ENCODE measurements around the gene SMAGP.
A peak's percentile ranks its signal among the peaks of the same experiment; 100 is the strongest.

The SMAGP gene

DNA sequence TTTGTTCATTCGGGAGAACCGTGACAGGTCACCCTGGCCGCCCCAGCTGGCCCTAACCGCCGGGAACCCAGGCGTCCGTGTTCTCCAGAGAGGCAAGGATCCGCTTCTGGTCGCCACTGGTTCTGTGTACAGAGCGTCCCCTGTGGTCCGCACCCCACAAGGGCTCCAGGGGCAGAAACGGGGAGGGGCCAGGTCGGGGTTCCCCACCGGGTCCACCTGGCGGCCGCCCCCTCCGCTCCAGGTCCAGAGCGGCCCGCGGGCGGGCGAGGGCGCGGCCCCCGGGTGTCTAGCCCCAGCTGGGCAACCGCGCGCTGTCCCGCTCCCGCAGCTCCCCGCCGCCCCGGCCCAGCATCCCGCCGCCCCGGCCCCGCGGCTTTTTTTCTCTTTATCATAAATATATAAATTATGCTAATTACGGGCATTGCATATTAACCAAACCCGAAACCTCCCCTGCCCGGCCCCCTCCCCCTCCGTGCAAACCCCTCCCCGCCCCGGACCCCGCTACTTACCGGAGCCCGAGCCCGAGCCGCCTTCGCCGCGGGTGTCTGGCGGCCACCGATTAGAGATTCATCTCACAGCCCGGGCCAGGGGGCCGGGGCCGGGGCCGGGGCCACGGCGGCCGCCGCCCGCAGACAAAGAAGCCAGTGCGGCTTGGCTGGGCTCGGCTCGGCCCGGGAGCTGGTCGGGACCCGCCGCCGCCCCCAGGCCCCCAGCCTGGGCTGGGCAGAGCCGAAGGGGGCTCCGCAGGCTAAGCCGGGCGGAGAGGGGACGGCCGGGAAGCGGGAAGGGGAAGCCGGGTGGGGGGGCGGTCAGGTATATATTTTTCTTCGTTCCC is 52.9 kb downstream of the SMAGP start:
- TF ChIP-seq, protein P1, sequence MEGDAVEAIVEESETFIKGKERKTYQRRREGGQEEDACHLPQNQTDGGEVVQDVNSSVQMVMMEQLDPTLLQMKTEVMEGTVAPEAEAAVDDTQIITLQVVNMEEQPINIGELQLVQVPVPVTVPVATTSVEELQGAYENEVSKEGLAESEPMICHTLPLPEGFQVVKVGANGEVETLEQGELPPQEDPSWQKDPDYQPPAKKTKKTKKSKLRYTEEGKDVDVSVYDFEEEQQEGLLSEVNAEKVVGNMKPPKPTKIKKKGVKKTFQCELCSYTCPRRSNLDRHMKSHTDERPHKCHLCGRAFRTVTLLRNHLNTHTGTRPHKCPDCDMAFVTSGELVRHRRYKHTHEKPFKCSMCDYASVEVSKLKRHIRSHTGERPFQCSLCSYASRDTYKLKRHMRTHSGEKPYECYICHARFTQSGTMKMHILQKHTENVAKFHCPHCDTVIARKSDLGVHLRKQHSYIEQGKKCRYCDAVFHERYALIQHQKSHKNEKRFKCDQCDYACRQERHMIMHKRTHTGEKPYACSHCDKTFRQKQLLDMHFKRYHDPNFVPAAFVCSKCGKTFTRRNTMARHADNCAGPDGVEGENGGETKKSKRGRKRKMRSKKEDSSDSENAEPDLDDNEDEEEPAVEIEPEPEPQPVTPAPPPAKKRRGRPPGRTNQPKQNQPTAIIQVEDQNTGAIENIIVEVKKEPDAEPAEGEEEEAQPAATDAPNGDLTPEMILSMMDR (conservative IDR thresholded peaks at IDR 0.05), result no peak; the same call in 1 of the 2 replicates
- peak overlapping the region; percentile 96 for H3K27ac ChIP-seq

DNA sequence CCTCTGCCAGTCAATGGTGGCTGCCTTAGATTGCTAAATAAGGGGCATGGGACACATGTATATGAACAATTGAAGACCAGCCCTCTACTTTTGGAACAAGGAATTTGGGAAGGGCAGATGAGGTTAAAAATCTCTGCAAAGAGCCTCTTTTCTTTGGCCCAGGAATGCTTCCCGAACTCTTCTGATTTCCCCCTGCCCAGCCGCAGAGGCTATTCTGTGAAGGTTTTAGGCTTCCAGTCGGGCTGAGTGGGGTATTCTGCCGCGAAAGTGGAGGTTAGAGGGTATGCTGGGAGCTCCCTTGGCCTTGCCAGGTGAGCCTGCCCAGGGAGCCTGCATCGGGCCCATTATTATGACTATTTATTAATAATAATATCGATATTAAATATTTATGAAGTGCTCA is 53.6 kb downstream of the SMAGP start:
- TF ChIP-seq, protein P1 (conservative IDR thresholded peaks at IDR 0.05), result no peak
- peak overlapping the region; percentile 96 for H3K27ac ChIP-seq

DNA sequence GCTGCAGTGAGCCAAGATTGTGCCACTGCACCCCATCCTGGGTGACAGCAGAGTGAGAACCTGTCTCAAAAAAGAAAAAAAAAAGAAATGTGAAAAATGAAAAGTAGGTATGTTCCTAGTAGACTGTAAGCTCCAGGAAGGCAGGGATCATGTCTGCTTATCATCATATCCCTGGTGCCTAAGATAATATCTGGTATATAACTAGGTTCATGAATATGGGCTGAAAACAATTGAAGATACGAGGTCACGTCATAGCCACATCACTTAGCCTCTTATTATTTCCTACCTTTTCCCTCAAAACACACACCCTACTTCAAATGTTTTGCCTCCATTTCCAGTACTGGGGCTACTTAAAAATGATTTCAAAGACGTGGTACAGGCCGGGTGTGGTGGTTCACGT is 55.3 kb downstream of the SMAGP start:
- no peak overlapping the region for H3K27ac ChIP-seq
- TF ChIP-seq, protein P1 (conservative IDR thresholded peaks at IDR 0.05), result no peak

DNA sequence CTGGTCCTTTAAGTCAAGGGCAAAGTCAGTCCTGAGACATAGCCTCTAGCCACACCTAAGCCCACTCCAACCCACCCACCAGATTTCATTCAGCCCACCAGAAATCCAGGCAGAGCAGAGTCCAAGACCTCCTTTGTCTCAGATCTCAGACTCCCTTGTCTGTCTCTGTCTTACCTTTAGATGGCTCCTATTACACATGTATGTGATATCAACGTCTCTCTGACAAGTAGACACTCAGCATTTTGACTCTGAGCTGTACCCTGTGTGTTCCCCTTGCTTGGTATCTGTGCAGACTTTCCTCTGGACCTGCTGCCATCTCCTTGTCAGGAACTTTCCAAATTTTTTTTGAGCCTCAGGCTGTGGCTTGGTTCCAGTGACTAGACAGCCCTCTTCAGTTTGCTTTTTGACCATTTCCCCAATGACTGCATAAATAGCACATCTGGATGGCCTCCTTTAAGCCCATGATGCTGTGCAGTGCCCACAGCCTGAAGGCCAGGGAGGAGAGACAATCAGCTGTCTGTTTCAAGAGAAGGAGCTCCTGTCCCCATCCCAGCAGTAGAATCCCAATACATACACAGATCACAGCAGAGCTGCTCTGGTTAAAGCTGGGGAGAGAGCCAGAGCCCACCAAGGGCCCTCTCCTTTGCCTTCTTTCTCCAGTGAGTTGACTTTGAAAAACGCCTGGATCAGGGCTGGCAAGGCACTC is 59.4 kb downstream of the SMAGP start:
- no peak overlapping the region for H3K27ac ChIP-seq
- TF ChIP-seq, protein P1 (conservative IDR thresholded peaks at IDR 0.05), result no peak

DNA sequence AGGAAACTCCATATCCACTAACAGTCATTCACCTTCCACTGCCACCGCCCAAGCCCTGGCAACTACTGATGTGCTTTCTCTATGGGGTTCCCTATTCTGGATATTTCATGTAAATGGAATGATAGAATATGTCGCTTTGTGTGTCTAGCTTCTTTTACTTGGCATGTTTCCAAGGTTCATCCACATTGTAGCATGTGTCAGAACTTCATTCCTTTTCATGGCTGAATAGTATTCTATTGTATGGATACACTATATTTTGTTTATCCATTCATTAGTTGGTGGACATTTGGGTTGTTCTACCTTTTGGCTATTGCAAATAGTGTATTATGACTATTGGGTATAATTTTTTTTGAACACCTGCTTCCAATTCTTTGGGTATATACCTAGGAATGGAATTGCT is 61.0 kb downstream of the SMAGP start:
- no peak overlapping the region for H3K27ac ChIP-seq
- TF ChIP-seq, protein P1 (conservative IDR thresholded peaks at IDR 0.05), result no peak

DNA sequence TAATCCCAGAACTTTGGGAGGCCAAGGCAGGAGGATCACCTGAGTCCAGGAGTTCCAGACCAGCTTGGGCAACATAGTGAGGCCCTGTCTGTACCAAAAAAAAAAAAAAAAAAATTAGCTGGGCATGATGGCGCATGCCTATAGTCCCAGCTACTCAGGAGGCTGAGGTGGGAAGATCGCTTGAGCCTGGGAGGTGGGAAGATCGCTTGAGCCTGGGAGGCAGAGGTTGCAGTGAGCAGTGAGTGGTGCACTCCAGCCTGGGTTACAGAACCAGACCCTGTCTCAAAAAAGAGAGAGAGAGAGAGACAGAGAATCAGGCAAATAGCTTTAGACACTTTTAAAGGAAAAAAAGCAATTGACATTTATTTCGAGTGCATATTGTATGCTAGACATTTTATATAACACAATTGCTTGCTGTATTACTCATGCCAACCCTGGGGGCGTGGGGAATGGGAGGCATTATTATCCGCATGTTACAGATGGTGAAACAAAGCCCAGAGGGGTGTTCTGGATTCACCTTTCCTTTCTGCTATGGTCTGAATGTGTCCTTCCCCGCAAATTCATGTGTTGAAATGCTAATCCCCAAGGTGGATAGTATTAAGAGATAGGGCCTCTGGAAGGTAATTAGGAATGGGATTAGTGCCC is 62.1 kb downstream of the SMAGP start:
- H3K27ac ChIP-seq, result no peak overlapping the region
- TF ChIP-seq, protein P1 (conservative IDR thresholded peaks at IDR 0.05), result no peak

DNA sequence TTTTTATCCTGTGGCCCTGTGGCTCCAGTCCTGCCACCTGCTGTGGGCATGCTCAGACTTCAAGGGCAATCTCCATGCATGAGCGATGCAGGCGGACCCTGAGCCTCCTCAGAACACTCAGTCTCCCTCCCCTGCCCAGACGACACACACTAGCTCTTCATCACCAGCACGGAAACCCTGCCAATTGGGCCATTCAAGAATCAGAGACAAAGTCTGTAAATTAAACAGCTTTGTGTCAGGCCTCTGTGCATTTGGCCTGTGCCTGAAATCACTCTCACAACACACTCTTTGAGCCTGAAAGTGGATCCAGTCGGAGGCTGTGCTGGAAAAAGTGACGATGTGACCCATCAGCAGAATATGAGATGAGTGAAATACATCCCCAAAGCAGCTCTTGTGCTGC is 64.9 kb downstream of the SMAGP start:
- TF ChIP-seq, protein P1 (conservative IDR thresholded peaks at IDR 0.05), result no peak
- no peak overlapping the region for H3K27ac ChIP-seq
